ENCODE results near the gene CLIP4. TPM values are rescaled to one million over a fixed set of nuclear protein-coding genes. Genes with fewer than 3 reads are reported as not detected.

CLIP4 gene
- total and polyA plus RNA-seq, 11 donors, result 9.6 to 57.4 (median 42.6) TPM

- whole genome bisulfite sequencing, 4 donors, result 73 to 88% (median 84%) methylated on average over 7 of the region's 7 CpGs
- DNase-seq, result no peak
- Histone ChIP-seq H3K9me3 (no peaks in the 10 kb centered on the region), H3K27ac (no peak overlapping the region), H3K4me1 (peaks cover 0 to 20% (median 4%) of the 10 kb centered on the region in 12 donors), H3K27me3 (no peaks in the 10 kb centered on the region), H3K36me3 (no peaks in the 10 kb centered on the region), H3K4me3 (no peak overlapping the region)
- TF ChIP-seq POLR2A (IDR thresholded peaks at IDR 0.05) (no peak), CTCF (IDR thresholded peaks at IDR 0.05) (no peak)
- intact Hi-C loops (cut with DNase I), result no loop called here
- no peak for ATAC-seq
Measured at GRCh38 chr2:29068513-29068912, 46.7 kb upstream of the CLIP4 start.

- no peak for TF ChIP-seq POLR2A (IDR thresholded peaks at IDR 0.05)
- no peak for TF ChIP-seq CTCF (IDR thresholded peaks at IDR 0.05)
- no peak for ATAC-seq
- Histone ChIP-seq H3K27me3 (no peaks in the 10 kb centered on the region), H3K36me3 (no peaks in the 10 kb centered on the region), H3K27ac (no peak overlapping the region), H3K9me3 (no peaks in the 10 kb centered on the region), H3K4me1 (peaks cover 0 to 21% (median 2%) of the 10 kb centered on the region in 12 donors), H3K4me3 (no peak overlapping the region)
- WGBS, 4 donors, result 73 to 79% (median 76%) methylated on average over 12 of the region's 12 CpGs
- no peak for DNase-seq
- intact Hi-C loops (cut with DNase I), result loop anchor here in 2 of 10 donors (5.0 kb wide), 2 partner anchors 42 to 47 kb away; partner anchors contain the start of gene CLIP4 (in 1 of the 2)
Measured at GRCh38 chr2:29070526-29070925, 44.7 kb upstream of the CLIP4 start.

DNA sequence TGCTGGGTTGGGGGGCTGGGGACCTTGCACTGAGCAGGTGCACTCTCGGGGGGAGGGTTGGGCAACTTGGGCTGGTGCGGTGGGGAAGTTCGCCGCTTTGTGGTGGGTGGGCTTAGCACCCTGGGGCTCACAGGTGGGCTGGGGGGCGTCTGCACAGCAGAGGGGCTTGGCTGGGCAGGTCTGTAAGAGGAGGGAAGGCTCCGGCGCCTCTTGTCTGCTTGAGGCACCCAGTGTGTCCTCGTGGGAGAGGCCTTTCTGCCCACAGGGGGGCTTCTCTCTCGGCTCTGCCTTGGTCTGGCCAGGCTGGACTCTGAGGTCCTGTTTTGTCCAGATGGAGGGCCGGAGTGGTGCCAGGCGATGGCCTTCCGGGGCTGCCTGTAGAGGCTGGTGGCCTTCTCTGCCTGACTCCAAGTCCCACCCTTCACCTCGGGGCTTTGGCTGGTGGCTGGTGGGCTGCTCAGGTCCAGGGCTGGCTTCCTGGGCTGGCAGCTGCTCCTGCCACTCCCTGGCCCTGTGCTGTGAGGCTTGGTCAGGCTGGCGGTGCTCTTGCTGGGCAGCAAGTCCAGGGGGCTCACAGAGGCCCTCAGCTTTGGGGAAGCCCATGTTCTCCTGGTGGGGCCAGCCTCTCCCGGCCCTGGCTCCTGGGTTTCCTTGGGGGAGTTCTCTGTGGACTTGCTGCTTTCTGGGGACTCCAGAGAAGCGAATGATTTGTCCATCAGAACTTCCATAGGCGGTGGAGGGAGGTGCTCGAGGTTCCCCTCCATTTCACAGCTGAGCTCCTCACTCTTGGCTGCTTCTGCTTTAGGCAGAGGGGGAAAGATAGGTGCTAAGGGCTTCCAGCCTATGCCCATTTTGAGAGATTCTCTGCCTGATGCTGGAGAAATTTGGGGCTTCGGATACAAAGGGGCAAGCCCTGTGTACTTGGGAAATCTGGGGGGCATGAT, 43.9 kb upstream of the CLIP4 start:
- no peaks in the 10 kb centered on the region for H3K36me3 ChIP-seq
- H3K4me3 ChIP-seq, result no peak overlapping the region
- H3K27ac ChIP-seq, result no peak overlapping the region
- H3K4me1 ChIP-seq, result peaks cover 0 to 21% (median 0%) of the 10 kb centered on the region in 12 donors
- intact Hi-C loops (cut with DNase I), result loop anchor here in 2 of 10 donors (5.0 kb wide), 2 partner anchors 41 to 46 kb away; partner anchors contain the start of gene CLIP4 (in 1 of the 2)
- H3K27me3 ChIP-seq, result no peaks in the 10 kb centered on the region
- no peak for ATAC-seq
- no peaks in the 10 kb centered on the region for H3K9me3 ChIP-seq
- WGBS, 4 donors, result 83 to 93% (median 91%) methylated on average over 14 to 19 of the region's 19 CpGs
- TF ChIP-seq CTCF (IDR thresholded peaks at IDR 0.05), result no peak
- TF ChIP-seq POLR2A (IDR thresholded peaks at IDR 0.05), result no peak
- DNase-seq, result no peak

- intact Hi-C loops (cut with DNase I), result loop anchor here in 2 of 10 donors (5.0 kb wide), 2 partner anchors 40 to 45 kb away; partner anchors contain the start of gene CLIP4 (in 1 of the 2)
- Histone ChIP-seq H3K9me3 (no peaks in the 10 kb centered on the region), H3K4me1 (peaks cover 0 to 21% (median 0%) of the 10 kb centered on the region in 12 donors), H3K36me3 (no peaks in the 10 kb centered on the region), H3K27me3 (no peaks in the 10 kb centered on the region), H3K27ac (no peak overlapping the region), H3K4me3 (no peak overlapping the region)
- TF ChIP-seq CTCF (IDR thresholded peaks at IDR 0.05), result no peak
- TF ChIP-seq POLR2A (IDR thresholded peaks at IDR 0.05), result no peak
- no peak for DNase-seq
- ATAC-seq, result no peak
- WGBS, 4 donors, result 81 to 92% (median 89%) methylated on average over 8 of the region's 8 CpGs
Measured at GRCh38 chr2:29072251-29072650, 43.0 kb upstream of the CLIP4 start.

Measured in heart left ventricle (tissue), 16 donors.